Gastroesophageal sphincter (tissue), 3 donors: ENCODE data around the gene RAB4A.

Source experiments
- CTCF ChIP-seq, 4 experiments: fragments of 200-600 bp in 2 of 4; fragments of 450-650 bp in 2 of 4; sonication (generic) in 1 of 4; IDR thresholded peaks; one replicate each; pipeline ENCODE4 v1.5.1; 2017 to 2019; ENCODE audit warnings: antibody characterized with exemption in 4 of 4, mild to moderate bottlenecking in 2 of 4, moderate library complexity in 2 of 4
- POLR2AphosphoS5 ChIP-seq: sonication (generic); formaldehyde crosslinking; IDR thresholded peaks from one replicate; pipeline ENCODE4 v1.6.1; 2017; ENCODE audit warnings: antibody characterized with exemption

- TF ChIP-seq CTCF (IDR thresholded peaks at IDR 0.05) (no peak), POLR2AphosphoS5 (no peak)
Observed at GRCh38 chr1:229260297-229260696, 10.6 kb upstream of the RAB4A start.
